ENCODE data around the gene COPA.

Gene COPA

GRCh38 chr1:160366731-160367515, 23.9 kb upstream of the COPA start, which contains the start of gene NHLH1:
NHLH1 (plus strand) TSS chr1:160367071; CDS start chr1:160370732, 3,661 bp downstream.
- TF ChIP-seq ZFX (IDR thresholded peaks at IDR 0.05; ENCODE audit: borderline replicate concordance) (no peak), CTCF (IDR thresholded peaks at IDR 0.05) (no peak)
- no peak within 1 kb of the TSS for H3K27ac ChIP-seq

- H3K27ac ChIP-seq = no peak overlapping the region
- TF ChIP-seq CTCF (IDR thresholded peaks at IDR 0.05) = no peak
- TF ChIP-seq ZFX (IDR thresholded peaks at IDR 0.05; ENCODE audit: borderline replicate concordance) = no peak
These were observed 22.3 kb upstream of the COPA start for GRCh38 chr1:160365325-160365724.

- H3K27ac ChIP-seq = no peak overlapping the region
- TF ChIP-seq CTCF (IDR thresholded peaks at IDR 0.05) = no peak
- TF ChIP-seq ZFX (IDR thresholded peaks at IDR 0.05; ENCODE audit: borderline replicate concordance) = no peak
These were observed 21.1 kb upstream of the COPA start for GRCh38 chr1:160363951-160364735.

- TF ChIP-seq CTCF (IDR thresholded peaks at IDR 0.05) (no peak), ZFX (IDR thresholded peaks at IDR 0.05; ENCODE audit: borderline replicate concordance) (no peak)
- H3K27ac ChIP-seq = no peak overlapping the region
These were observed 20.0 kb upstream of the COPA start for GRCh38 chr1:160363010-160363409.

- H3K27ac ChIP-seq = no peak overlapping the region
- no peak for TF ChIP-seq CTCF (IDR thresholded peaks at IDR 0.05)
- no peak for TF ChIP-seq ZFX (IDR thresholded peaks at IDR 0.05; ENCODE audit: borderline replicate concordance)
These were observed 19.3 kb upstream of the COPA start for GRCh38 chr1:160362168-160362957.

- TF ChIP-seq ZFX (IDR thresholded peaks at IDR 0.05; ENCODE audit: borderline replicate concordance) (no peak), CTCF (IDR thresholded peaks at IDR 0.05) (no peak)
- H3K27ac ChIP-seq = no peak overlapping the region
These were observed 18.7 kb upstream of the COPA start for GRCh38 chr1:160361814-160362167.

Data from 22Rv1 (cell line).